GM12801 (cell line): Measurements from ENCODE around the gene PRPF31.

ENCODE experiments used
- TF ChIP-seq, protein P1 (sequence below): IDR thresholded peaks from one replicate; pipeline ENCODE4 v1.5.1; 2011; ENCODE audit warnings: control low read depth; ENCODE audit not compliant: insufficient read length; ENCODE audit errors: extremely low read depth

Gene PRPF31

DNA sequence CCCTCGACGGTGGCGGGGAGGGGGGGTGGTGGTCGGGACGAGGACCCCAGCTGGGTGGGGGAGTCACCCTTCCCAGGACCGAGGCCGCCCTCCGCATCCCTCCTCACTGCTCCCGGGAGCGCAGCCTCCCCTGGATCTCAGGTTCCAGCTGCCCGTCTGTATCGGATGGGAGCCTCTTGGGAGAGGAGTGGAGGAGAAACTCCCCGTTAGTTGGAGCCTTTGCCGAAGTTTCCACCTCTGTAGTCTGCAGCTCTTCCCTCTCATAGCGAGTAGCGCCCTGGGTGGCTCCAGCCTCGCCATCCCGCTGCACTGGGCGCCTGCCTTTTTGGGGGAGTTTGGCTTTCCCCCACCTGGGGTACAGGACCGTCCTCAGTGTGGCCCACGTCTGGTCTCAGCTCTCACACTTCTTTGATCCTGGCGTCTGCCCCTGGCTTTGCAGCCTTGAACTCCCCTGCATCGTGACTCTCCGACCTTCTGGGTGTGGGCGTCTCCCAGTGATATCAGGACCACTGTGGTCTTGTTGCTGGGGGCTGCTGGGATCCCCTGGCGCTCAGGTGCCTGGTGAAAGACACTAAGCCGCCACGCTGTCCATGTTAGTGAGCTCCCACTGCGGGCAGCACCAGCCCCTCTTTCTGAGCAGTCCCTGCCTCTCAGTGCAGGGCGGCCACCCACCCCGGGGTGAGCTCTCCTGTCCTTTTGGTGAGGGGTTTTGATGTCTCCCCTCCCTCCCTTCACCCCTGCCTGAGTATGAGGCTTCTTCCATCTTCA, 23.1 kb downstream of the PRPF31 start:
- TF ChIP-seq, protein P1, sequence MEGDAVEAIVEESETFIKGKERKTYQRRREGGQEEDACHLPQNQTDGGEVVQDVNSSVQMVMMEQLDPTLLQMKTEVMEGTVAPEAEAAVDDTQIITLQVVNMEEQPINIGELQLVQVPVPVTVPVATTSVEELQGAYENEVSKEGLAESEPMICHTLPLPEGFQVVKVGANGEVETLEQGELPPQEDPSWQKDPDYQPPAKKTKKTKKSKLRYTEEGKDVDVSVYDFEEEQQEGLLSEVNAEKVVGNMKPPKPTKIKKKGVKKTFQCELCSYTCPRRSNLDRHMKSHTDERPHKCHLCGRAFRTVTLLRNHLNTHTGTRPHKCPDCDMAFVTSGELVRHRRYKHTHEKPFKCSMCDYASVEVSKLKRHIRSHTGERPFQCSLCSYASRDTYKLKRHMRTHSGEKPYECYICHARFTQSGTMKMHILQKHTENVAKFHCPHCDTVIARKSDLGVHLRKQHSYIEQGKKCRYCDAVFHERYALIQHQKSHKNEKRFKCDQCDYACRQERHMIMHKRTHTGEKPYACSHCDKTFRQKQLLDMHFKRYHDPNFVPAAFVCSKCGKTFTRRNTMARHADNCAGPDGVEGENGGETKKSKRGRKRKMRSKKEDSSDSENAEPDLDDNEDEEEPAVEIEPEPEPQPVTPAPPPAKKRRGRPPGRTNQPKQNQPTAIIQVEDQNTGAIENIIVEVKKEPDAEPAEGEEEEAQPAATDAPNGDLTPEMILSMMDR = no peak

DNA sequence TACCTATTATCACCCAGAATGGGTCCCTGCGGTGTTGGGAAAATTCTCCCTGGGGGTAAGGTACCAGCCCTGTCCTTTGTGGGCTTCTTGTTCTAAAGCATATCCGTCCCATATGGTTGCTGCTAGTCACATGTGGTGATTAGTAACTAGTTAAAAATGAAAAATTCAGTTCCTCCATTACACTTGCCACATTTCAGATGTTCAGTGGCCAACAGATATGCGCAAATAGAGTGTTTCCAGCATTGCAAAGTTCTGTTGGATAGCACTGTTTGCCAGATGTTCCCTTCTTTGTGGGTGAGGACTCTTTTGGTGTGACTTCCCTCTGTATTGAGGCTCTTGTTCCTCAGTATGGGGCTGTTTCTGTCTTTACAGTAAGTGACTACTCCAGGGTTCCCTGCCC, 25.8 kb downstream of the PRPF31 start:
- TF ChIP-seq, protein P1 = no peak

DNA sequence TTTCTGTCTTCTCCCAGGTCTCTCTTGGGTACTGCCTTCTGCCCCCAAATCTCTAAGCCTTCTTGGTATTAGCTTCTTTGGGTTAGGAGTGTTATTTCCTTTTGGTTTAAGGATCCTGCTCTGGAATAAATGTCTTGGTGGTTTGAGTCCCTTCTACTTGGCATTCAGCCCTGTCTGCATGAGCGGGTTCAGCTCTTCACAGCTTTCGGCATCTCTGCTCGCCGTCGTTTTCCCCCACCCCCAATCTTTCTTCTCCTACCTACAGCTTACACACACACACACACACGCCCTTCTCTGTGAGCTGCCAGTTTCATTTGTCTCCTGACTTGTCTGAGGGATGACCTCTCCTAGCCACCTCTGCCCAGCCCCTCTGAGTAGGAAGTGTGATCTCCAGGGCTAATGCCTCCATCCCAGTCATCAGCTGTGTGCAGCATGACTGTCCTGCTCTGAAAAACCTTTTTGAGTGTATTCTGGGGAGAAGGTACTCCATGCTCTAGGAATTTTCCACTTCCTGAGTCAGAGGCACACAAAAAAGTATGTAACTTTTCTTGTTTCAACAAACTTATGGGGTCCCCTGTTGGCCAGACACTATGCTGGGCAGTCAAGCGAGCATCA, 26.7 kb downstream of the PRPF31 start:
- TF ChIP-seq, protein P1 = no peak

DNA sequence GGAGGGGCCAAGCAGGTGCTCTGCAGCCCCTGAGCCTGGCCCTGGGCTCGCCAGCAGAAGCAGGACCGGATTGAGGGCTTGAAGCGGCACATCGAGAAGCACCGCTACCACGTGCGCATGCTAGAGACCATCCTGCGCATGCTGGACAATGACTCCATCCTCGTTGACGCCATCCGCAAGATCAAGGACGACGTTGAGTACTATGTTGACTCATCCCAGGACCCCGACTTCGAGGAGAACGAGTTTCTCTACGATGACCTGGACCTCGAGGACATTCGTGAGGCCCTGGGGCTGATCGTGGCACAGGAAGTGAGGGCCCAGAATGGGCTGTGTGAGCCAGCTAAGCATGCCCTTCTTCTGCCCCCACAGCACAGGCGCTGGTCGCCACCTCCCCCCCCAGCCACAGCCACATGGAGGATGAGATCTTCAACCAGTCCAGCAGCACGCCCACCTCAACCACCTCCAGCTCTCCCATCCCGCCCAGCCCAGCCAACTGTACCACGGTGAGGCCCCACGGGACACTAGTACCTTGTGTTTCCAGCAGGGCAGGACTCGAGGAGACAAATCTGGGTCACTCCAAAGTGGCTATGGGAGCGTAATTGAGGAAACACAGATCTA, 30.1 kb downstream of the PRPF31 start:
- TF ChIP-seq, protein P1 = no peak

DNA sequence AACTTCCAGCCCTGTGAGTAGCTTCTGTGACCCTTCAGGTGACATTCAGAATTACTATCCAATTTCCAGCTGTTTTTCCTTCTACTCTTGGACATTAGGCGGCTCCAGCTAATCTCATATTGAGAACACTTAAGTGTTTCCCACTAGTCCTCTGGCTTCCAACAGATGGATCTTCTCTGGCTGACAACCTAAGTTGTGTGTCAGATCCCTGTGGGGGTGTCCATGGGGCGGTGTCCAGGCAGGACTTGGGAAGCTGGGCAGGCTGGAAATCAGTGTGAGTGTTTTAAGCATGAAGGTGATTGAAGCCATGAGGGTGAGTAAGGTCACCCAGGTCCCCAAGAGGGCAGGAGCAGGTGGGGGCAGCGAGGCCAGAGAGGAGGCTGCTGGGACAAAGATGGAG, 32.1 kb downstream of the PRPF31 start:
- TF ChIP-seq, protein P1 = no peak

DNA sequence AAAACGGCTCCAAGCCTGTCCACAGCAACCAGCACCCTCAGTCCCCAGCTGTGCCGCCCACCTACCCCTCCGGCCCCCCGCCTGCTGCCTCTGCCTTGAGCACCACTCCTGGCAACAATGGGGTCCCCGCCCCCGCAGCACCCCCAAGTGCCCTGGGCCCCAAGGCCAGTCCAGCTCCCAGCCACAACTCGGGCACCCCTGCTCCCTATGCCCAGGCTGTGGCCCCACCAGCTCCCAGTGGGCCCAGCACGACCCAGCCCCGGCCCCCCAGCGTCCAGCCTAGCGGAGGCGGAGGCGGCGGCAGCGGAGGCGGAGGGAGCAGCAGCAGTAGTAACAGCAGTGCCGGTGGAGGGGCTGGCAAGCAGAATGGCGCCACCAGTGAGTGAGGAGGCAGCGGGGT, 32.6 kb downstream of the PRPF31 start:
- TF ChIP-seq, protein P1 = no peak

DNA sequence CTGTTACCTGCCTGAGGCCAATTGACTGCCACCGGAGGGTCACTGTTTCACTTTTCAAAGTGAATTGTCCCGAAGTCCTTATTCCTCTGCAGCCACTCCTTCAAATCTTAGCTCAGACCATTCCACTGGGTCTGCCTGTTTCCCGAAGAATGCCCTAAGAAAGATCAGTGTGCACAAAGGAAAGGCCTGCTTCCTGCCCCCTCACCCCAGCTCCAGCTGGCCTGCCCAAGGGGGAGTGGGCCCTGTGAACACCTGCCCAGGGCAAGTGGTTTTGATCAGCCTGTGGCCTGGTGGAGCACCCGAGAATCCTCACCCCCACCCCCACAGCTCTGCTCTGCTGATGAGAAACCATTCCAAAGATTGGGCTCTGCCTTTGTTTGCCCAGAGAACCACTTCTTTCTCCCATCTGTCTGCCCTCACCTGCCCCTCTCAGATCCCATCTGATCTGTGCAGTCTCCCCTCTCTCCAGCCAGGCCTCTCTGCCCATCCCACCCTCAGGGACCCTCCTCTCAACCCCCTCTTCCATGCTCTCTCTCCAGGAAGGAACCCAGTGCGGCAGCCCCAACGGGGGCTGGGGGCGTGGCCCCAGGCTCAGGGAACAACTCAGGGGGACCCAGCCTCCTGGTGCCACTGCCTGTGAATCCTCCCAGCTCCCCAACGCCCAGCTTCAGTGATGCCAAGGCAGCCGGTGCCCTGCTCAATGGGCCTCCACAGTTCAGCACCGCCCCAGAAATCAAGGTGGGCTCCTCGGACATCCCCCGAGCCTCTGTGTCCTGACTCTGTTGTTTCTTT, 33.7 kb downstream of the PRPF31 start:
- TF ChIP-seq, protein P1 = no peak
